Measurements from ENCODE around the gene RNASE3. TPM values are rescaled to one million over a fixed set of nuclear protein-coding genes. Genes with fewer than 3 reads are reported as not detected.
"Not testable (repeated sequence)": the region's sequence is repeated elsewhere in the genome, so short reads cannot be mapped to it uniquely, and the experiment has no call there.

RNASE3 gene
- not detected in 2 replicates for total RNA-seq

DNA sequence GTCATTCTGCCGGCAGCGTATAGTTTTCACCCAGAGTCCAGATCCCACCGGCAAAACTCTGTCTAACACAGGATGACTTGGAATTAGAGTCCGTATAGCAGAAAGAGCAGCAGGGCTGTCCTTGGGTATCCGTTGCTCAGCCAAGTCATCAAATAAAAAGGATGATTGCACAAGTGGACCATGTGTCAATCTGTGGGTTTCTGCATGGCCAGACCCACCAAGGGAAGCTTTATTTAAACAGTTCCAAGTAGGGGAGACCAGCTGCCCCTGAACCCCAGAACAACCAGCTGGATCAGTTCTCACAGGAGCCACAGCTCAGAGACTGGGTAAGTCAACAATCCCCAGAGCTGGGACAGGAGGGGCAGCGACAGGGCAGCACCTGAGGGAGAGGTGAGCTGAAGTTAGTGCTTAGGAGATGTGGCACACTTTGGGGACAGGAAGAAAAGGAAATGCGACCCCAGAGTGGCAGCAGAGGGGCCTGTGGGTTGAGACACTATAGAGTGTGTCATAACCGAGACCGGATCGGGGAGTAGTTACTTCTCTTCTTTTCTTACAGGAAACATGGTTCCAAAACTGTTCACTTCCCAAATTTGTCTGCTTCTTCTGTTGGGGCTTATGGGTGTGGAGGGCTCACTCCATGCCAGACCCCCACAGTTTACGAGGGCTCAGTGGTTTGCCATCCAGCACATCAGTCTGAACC is at the start of gene RNASE3:
RNASE3 (plus strand) TSS at position 260 of the 700 bp plus-strand sequence; CDS start at position 562, 302 bp downstream.
- DNase-seq (ENCODE audit: low read depth), result not testable (repeated sequence)

DNA sequence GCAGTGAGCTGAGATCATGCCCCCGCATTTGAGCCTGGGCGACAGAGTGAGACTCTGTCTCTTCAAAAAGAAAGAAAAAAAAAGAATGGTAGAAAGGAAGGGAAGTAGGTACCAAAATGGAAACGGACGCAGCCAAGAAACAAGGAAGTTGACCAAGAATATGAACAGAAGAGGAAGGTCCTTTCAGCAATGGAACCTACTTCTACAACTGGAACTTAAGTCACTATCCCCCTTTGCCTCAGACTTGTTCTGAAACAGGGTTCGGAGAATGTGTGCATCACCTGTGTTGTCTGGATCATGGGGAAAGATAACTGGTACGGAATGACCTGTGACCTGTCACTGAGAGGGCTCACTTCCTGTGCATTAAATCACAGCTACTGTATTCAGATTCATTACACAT is 44.6 kb upstream of the RNASE3 start:
- DNase-seq (ENCODE audit: low read depth), result no peak

DNA sequence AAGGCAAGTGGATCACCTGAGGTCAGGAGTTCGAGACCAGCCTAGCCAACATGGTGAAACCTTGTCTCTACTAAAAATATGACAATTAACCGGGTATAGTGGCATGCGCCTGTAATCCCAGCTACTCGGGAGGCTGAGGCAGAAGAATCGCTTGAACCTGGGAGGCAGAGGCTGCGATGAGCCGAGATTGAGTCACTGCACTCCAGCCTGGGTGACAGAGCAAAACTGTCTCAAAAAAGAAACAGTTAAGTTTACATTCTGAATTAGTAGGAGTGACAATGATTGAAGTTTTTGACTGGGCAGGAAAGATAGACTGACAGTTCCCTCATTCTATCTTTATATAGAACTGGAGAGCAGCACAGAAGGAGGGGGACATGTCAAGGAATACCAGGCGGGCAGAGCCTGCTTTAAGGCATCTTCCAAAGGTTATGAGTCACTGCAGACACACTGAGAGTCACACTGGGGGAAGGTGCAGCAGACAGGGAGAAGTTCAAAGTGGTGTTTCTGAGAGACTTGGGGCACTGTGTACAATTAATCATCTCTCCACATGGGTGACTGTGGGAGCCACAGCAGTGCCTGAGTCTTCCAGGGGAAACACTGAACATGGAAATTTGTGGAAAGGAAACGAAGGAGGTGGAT is 42.8 kb upstream of the RNASE3 start:
- DNase-seq (ENCODE audit: low read depth), result peak; percentile 73

GRCh38 chr14:20848955-20849570 is 42.1 kb upstream of the RNASE3 start:
- DNase-seq (ENCODE audit: low read depth), result no peak

- no peak for DNase-seq (ENCODE audit: low read depth)
Observed at GRCh38 chr14:20853042-20853441, 38.1 kb upstream of the RNASE3 start.

GRCh38 chr14:20855652-20856291 is 35.4 kb upstream of the RNASE3 start:
- DNase-seq (ENCODE audit: low read depth), result peak; percentile 82

DNA sequence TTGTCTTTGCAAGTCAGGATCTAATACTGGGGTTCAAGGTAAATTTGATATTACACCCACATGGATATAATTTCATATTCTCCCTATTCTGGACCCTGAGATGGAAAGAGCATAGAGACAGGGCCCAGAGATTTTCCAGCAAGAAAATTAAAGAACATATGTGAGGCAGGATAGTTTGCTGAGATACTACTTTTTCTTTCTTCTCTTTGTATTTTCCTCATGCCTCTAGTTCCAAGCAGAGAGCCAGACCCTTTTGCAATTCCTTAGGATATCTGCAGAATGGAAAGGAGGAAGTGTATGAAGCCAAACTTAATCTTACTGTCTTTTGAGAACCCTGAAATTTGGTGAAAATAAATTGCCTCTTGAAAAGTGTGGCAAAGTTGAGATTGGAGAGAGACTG is 34.0 kb upstream of the RNASE3 start:
- no peak for DNase-seq (ENCODE audit: low read depth)

DNA sequence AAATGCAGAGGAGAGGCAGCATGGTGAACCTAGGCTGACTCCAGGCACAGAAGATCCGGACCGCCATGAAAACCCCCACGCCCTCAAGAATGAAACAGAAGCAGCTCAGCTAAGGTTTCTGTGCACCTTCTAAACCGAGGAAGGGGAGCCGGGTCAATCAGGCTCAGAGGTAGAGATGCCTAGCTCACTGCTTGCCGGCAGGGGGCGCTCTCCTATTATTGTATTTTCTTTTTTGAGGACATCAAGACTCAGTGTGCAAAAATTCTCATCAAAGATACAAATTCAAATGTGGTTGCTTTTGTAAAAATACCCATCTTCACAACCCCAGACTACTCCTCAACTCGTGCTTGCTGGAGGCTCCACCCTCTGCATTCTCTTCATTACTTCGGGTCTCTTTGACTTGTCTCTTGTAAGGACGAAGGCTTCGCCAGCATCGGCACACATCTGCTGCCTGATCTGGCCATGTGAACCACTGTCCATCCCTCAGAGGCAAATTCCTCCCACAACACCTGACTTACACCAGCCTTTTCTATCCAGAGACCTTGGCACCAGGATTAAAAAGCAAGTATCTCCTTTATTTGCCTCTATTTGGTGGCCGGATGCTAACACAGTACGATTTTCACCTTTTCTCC is 33.4 kb upstream of the RNASE3 start:
- DNase-seq (ENCODE audit: low read depth), result peak; percentile 22

DNA sequence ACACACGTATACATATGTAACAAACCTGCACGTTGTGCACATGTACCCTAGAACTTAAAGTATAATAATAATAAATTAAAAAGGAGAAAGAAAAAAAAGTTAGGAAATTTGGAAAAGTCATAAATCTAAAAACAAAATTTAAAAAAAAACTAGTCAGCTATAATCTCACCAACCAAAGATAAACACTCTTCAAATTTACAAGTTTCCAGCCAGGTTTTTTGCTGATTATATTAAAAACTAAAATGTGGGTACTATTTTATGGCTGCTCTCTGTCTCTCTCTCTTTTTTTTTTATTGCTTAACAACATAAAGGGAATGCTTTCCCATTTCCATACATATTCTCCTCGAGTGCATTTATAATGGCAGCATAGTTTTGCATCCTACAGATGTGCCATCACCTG is 25.0 kb upstream of the RNASE3 start:
- DNase-seq (ENCODE audit: low read depth), result no peak

- no peak for DNase-seq (ENCODE audit: low read depth)
Observed at GRCh38 chr14:20866963-20867362, 24.2 kb upstream of the RNASE3 start.

- DNase-seq (ENCODE audit: low read depth), result peak; percentile 24
Observed at GRCh38 chr14:20873370-20874177, 17.6 kb upstream of the RNASE3 start.

DNA sequence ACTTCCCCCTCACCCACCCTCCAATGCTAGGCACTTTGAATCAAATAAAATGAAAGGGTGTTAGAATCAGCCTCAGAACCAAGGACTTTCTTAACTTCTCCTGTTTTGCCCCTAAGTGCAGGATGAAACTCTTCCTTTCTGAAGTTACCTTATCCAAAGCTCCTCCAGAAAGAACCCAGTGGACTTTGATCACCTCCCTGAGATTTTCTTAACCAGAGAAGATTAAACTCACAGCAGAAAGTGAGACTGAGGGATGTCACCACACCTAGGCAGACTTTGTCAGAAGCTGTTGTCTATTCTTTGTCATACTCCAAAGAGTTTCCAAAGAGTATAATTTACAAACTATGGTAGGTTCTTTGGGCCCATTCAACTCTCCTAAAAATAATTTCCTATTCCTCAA is 14.2 kb upstream of the RNASE3 start:
- no peak for DNase-seq (ENCODE audit: low read depth)

DNA sequence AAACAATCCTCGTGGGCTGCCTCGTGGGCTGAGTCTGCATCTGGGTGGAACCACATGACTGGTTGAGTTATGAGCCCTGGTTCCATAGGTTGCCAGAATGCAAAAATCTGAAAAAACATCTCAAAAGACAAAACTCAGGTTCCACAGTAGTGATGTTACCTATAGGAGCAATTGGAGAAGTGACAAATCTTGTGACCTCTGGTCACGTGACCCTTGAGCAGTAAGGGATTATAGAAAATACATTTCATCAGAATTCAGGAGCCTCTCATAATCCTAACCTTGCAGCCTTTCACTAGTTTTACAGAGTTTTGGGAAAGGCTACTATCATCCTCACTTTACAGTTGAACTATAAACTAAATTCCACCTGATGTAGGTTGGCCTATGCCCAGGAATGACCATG is 12.5 kb upstream of the RNASE3 start:
- DNase-seq (ENCODE audit: low read depth), result no peak

GRCh38 chr14:20881229-20881628 is 10.0 kb upstream of the RNASE3 start:
- DNase-seq (ENCODE audit: low read depth), result not testable (repeated sequence)

DNA sequence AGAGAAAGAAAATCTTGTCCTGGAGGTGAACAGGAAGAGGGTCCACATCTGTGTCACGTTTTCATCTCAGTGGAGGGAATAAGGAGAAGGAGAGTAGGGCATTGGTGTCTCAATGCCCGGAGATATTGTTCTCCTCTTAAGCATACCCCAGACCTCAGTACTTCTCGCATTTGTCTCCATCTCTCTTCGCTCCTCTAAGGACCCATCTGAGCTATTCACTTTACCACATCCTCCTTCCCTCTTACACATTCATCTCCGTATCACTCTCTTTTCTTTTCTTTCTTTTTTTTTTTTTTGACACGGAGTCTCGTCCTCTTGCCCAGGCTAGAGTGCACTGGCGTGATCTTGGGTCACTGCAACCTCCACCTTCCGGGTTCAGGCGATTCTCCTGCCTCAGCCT is 8.4 kb upstream of the RNASE3 start:
- DNase-seq (ENCODE audit: low read depth), result not testable (repeated sequence)

GRCh38 chr14:20888411-20888810 is 2.8 kb upstream of the RNASE3 start:
- DNase-seq (ENCODE audit: low read depth), result not testable (repeated sequence)

- peak; percentile 0 for DNase-seq (ENCODE audit: low read depth)
Observed at GRCh38 chr14:20895322-20895721, 4.1 kb downstream of the RNASE3 start.

DNA sequence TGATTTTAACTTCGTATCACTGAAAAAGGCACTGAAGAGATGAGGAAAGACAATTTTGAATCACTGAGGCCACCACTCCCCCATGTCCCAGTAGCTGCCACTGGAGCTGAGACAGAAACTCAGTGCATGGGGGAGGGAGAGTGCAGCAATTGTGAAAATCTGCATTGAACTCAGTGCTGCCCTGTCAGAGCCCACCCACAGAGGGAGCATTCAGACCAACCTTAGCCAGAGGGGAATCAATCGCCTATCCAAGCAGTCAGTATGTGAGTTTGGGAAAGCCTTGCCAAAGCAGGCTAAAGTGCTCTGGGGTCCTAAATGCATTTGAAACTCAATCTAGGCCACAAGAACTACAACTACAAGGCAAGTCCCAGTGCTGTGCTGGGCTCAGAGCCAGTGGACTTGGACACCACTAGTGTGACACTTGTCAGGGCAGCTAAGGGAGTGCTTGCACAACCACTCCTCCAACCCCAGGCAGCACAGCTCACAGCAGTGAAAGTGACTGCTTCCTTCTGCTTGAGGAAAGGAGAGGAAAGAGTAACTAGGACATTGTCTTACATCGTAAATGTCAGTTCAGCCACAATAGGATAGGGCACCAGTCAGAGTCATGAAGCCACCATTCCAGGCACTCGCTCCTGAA is 13.3 kb downstream of the RNASE3 start:
- DNase-seq (ENCODE audit: low read depth), result no peak

DNA sequence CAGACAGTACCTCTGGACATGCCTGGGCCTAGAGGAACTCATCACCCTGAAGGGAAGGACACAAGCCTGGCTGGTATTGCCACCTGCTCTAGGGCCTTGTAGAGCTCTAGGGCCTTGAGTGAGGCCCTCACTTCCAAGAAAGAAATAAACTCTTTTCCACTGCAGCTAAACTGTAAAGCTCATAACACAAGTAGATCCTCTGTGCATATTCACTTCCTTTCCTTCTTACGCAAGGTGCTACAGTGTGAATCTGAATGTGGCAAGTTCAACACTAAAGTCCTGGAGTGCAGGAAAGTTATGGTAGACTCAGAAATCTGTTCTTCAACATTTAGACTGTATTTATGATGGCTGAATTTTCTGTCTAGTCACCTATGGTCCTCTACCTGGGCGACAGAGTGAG is 14.5 kb downstream of the RNASE3 start:
- DNase-seq (ENCODE audit: low read depth), result no peak

DNA sequence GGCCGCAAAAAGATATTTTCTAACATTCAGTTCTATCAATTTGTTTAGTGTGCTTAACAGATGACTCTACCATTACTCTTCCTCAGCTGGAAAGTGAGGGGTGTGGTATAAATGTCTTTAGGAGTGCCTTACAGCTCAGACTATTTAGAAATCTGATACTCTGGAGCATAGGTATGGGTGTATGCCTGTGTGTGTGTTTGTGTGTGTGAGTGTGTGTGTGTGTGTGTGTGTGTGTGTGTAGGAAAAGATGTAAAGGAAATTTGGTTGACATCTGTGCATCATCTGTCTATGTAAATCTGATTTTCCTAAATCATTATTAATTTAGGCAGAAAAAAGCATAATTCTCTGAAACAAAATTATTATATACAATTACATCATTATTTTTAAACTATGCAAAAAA is 16.0 kb downstream of the RNASE3 start:
- no peak for DNase-seq (ENCODE audit: low read depth)

- DNase-seq (ENCODE audit: low read depth), result not testable (repeated sequence)
Observed at GRCh38 chr14:20910822-20911221, 19.6 kb downstream of the RNASE3 start.
